ENCODE results near the gene CDC25B.
A peak's percentile ranks its signal among the peaks of the same experiment; 100 is the strongest.

The CDC25B gene

GRCh38 chr20:3846378-3846739, 50.2 kb downstream of the CDC25B start:
- no peak for DNase-seq (ENCODE audit: extremely low read depth, low read depth)
- no peak for TF ChIP-seq CTCF (IDR thresholded peaks at IDR 0.05; ENCODE audit: low read depth, low read length, missing control alignments)
- H3K4me3 ChIP-seq (replicated peaks; ENCODE audit: low read depth, low read length), result peak overlapping the region; percentile 82

- TF ChIP-seq CTCF (IDR thresholded peaks at IDR 0.05; ENCODE audit: low read depth, low read length, missing control alignments), result no peak
- H3K4me3 ChIP-seq (replicated peaks; ENCODE audit: low read depth, low read length), result peak within 1 kb of the TSS; percentile 82
- DNase-seq (ENCODE audit: extremely low read depth, low read depth), result peak; percentile 24
Observed at GRCh38 chr20:3846740-3847428, 50.8 kb downstream of the CDC25B start, which contains the start of gene MAVS. Gene MAVS, plus strand, starts transcription at chr20:3846834. Its CDS starts 7,791 bp downstream, at chr20:3854625.

- no peak for TF ChIP-seq CTCF (IDR thresholded peaks at IDR 0.05; ENCODE audit: low read depth, low read length, missing control alignments)
- DNase-seq (ENCODE audit: extremely low read depth, low read depth), result no peak
- H3K4me3 ChIP-seq (replicated peaks; ENCODE audit: low read depth, low read length), result peak overlapping the region; percentile 82
Observed at GRCh38 chr20:3847429-3847940, 51.4 kb downstream of the CDC25B start.

GRCh38 chr20:3848565-3848964, 52.5 kb downstream of the CDC25B start:
- no peak for TF ChIP-seq CTCF (IDR thresholded peaks at IDR 0.05; ENCODE audit: low read depth, low read length, missing control alignments)
- no peak overlapping the region for H3K4me3 ChIP-seq (replicated peaks; ENCODE audit: low read depth, low read length)
- DNase-seq (ENCODE audit: extremely low read depth, low read depth), result no peak

GRCh38 chr20:3854462-3854871, 58.4 kb downstream of the CDC25B start:
- no peak for DNase-seq (ENCODE audit: extremely low read depth, low read depth)
- TF ChIP-seq CTCF (IDR thresholded peaks at IDR 0.05; ENCODE audit: low read depth, low read length, missing control alignments), result no peak
- H3K4me3 ChIP-seq (replicated peaks; ENCODE audit: low read depth, low read length), result no peak overlapping the region
